HG03558 (cell line): Measurements from ENCODE around the gene SEMA5A.

ENCODE experiments used
- ATAC-seq: cut with Tn5 transposase; IDR thresholded peaks from one replicate; pipeline ENCODE4 v1.9.1; 2021; ENCODE audit warnings: moderate number of reproducible peaks; ENCODE audit not compliant: unreplicated experiment; ENCODE audit errors: extremely low read depth

SEMA5A gene

DNA sequence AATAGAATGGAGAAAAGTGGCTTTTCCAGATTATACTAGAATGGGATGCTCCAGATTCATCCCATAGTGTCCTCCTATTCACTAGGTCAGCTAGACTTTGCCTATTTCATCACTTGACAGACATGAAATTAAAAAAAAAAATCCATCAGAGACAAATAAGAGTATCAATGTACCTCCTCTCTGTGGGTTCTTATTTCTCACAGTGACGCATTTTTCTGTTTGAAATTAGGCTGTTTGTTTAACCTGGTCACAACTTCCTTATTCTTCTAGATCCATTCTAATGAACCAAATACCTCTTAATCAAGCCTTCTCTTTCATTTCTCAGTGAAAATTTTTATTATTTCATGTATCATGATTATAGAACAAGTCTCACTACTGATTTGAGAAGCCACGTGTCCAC, 305.4 kb downstream of the SEMA5A start:
- no peak for ATAC-seq

DNA sequence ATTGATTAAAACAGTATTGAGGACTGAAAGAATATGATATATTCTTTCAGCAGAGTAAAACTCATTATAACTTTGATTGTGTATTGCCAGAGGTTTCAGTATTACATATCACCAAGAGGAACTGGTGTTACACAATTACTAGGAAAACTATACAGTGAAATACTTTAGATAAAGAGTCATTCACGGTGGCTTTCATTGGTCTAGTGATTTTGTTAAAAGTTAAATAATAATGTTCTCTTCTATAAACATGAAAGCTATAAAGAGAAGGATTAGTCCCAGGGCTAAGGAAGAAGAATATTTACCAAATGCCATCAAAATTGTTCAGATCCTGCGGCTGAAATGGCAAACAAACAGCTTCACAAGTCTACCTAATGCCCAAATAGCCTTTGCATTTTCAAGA, 306.2 kb downstream of the SEMA5A start:
- no peak for ATAC-seq

DNA sequence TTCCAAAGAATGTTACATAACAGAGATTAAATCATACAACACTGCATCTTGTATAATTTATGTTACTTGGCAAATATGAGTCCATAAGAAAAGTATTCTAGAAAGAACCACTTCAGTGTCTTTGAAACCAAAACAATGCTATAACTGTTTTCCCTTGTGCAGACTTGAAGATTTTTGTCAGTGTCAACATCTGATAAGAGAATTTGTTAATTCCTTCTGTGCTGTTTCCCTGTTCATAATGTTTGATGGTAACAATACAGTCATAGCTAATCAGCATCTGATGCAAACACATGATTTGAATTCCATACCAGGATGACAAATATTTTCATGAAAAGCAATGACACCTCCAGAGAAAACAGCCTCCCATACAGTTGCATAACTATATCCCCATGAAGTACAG, 306.8 kb downstream of the SEMA5A start:
- ATAC-seq: no peak

DNA sequence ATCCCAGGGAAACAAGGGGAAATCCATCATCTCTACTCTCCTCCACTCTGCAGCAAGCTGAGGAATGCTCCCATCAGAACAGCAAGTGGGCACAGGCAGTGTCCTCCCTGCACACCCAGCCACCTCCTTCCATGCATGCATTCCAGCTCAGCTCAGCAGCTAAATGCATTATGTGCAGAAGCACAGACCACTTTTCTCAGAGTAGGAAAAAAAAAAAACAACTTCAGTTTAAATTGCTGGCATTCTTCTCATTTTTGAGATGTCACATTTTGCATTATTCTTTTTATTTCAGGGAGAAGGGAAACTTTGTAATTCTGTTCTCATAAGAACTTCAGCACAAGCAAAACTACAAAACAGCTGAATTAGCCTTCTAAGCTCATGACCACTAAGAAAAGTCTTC, 312.2 kb downstream of the SEMA5A start:
- ATAC-seq: no peak

DNA sequence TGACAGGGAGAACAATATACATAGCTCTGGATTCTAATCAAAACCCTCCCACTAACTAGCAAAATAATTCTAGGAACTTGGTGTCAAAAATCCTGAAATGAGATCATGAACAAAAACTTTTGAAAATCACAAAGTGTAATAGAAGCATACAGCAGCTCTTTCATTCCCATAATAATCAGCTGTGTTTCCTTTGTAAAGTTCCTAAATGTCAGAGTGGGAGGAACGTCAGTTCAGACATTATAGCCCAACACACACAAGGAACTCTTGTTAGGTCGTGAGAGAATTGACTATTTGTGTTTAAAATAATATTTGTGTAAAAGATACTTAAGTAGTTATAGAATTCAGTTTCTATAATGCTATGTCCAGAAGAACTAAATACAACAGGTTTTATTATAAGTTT, 312.8 kb downstream of the SEMA5A start:
- ATAC-seq: no peak

GRCh38 chr5:9231842-9232241, 314.0 kb downstream of the SEMA5A start:
- no peak for ATAC-seq

GRCh38 chr5:9230355-9230754, 315.5 kb downstream of the SEMA5A start:
- ATAC-seq: no peak

GRCh38 chr5:9226016-9226536, 319.8 kb downstream of the SEMA5A start:
- ATAC-seq: no peak

DNA sequence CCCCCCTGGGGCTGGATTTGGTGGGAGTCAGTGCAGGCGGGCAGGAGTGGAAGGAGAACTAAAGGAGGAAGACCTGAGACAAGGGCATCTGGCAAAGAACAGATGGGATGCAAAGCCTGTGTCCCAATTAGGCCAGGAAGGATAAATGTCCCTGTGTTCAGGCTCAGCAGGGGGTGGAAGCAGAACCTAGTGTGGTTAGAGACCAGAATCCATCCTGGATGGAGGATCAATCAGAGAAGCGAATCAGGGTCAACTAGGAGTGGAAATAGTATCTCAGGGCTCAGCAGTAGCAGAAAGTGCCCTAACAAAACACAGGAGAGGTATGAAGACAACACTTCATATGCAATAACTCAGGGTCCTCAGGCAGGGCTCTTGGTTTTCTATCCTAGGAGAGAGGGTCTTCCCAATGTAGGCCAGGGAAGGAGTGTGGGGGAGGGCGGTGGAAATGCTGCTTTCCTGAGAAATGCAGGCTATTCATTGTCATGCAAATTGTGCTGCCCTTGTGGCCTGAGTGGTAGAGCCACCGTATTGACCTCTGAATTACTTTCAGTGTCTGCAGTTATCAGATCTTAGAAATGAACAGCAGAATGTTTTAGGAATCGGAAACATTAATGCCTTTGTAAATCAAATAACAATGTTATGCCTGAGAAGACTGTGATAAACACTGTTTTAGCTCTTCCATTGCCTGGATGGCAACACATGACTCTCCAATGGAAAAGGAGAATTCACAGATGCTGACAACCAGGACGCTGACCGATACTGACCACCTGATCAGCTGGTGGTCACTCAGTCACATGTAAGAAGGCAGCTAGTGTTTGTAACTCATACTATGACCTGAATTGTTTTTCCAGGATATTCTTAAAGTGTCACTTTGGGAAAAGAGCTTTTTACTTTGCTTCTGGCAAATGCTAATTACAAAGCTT, 323.6 kb downstream of the SEMA5A start:
- ATAC-seq: no peak

DNA sequence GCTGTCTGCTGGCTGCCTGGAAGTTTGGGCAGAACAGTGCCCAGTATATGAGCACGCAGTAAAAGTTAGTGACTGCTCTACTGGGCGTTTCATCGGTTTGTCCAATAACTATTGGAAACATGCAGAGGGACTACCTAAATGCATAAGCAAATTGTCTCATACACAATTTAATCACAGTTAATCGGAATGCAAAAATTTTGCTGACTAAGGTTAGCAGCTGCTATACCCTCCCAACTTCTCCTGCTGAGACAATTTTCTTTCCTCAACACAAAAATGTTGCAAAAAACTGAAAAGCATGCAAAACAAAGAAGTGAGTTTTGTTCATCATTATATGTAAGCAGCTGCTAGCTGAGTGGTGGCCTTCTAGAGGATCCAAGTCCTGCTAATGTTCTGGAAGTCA, 327.5 kb downstream of the SEMA5A start:
- no peak for ATAC-seq

DNA sequence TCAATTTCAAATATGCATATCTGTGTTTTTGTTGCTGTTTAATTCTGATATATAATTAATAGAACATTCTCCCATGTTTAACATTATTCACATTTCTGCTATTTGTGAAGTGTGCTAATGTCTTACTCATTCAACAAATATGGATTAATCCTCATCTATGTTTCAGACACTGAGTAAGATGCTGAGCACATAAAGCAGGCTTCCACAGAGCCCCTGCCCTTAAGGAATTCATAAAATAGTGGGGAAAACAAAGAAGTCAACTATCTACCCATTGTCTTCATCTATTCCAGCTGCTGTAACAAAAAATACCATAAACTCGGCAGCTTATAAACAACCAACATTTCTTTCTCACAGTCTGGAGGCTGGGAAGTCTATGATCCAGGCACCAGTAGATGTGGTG, 333.3 kb downstream of the SEMA5A start:
- no peak for ATAC-seq

- no peak for ATAC-seq
Observed at GRCh38 chr5:9209846-9210492, 335.9 kb downstream of the SEMA5A start.

DNA sequence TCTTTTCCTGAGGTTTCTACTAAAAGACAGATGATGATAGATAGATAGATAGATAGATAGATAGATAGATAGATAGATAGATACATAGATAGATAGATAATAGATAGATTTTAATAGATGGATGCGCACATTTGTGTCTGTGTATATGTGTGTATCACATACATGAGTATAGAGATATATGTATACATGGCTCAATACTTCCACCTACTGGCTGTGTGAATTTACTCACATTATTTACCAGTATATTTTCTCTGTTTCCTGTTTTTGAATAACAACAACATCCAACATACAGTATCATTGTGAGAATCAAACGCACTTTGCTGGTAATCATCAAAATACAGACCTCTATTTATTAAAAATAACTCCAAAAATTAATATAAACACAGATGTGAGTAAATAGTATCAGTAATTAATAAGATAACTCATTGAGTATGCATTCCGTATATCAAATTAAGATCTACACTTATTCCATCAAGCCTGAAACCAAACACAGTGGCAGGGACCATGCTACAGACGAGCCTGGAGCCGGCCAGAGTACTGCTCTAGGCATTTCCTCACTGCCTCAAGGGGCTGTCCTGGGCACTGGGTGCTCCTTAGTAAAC, 338.0 kb downstream of the SEMA5A start:
- no peak for ATAC-seq

DNA sequence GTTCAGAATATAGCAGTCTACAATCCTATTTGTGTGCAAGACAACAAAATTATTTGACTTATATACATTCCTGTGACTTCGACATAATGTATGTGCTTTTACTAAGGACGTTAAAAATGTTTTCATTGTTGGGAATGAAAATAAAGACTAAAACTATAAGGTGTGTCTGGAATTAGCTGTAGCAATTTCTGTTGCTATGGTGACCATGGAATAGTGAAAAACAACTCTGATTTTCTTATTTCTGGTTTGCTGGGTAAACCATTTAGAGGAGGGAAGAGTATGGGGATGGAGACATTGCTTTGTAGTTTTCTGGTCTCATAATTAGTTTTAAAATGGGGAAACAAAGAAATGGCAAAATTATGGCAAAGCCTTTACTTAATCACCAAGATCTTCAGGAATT, 343.2 kb downstream of the SEMA5A start:
- no peak for ATAC-seq

GRCh38 chr5:9201761-9202160, 344.1 kb downstream of the SEMA5A start:
- no peak for ATAC-seq

DNA sequence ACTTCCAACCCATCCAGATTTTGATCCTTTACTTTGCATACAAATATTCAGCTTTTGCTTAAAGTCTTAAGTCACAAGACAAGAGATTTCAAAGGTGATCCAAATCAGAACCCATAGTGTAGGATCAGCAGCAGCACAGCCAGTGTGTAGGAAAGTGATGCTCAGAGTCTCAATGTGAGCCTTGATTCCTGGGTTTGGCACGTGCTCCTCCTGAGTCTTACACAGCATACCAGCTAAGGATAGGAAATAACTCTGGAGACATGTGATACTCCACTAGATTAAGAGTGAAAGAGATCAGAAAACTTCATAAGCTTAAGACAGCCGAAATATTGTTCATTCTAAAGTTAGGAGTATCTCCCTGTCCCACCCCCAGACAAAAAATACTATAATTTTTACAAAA, 344.9 kb downstream of the SEMA5A start:
- ATAC-seq: no peak

DNA sequence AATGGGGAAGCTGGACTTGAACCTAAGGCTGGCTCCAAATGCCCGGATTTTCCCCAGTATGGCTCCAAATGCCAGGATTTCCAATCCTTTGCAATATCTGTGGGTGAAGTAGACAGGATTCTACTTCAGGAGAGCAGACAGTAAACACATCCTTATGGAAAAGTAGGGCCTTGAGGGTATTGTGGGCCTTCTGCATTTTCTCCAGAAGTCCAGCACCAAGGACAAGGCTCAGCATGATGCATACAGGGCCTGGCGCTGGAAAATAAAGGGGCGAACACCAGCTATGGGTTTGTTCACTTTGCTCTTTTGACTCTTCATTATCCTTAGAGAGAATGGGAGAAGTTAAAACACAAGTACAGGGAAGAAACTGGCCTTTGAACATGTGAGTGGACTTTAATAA, 347.5 kb downstream of the SEMA5A start:
- no peak for ATAC-seq

DNA sequence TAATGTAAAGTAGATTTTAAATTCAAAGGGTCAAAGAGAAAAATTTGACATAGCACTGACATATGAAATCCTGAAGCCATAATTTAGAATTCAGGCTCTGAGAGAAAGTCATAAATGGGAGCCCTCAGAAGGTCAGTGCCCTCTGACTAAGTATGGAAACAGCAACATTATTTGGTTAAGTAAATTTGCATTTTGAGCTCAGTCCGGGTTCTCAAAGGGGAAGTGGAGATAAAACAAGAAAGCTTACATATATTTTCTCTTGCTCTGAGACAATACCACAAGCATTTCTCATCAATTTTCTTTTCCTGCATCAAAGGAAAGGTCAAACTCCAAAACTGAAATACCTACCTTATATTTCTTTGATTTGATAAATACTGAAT, 348.0 kb downstream of the SEMA5A start:
- no peak for ATAC-seq

DNA sequence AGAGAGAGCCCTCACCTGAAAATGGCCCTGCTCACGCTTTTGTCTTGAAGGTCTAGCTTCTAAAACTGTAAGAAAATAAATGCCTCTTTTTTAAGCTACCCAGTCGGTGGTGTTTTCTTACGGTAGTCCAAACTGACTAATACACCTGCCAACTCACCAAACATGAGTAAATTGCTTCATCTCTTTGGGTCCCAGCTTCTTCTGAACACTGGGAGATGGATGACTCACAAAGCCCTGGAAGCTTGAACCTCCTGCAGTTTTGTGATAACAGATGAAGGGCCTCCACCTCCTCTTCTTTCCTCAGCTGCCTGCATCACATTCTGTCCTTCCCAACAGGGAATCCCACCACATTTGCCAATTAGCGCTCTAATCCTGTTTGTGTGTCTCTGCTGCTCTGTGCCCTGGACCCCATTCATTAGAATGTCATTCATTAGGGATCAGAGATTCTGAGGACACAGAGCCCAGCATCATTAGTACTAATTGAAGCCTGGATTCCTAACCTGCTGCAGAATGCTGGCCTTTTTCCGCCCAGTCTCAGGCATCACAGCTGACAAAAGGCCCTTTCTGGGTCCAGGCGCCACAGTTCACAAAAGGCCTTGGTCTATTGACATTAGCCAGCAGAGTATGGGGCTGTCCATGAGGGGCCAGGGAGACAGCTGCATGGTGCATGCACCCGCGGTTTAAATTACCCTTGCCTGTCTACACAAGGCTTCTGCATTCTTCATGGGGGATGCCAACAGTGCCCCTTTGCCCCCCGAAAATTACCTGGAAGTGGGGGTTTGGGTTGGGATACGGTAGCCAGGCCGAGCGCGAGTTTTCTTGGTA, 349.3 kb downstream of the SEMA5A start:
- ATAC-seq: no peak

DNA sequence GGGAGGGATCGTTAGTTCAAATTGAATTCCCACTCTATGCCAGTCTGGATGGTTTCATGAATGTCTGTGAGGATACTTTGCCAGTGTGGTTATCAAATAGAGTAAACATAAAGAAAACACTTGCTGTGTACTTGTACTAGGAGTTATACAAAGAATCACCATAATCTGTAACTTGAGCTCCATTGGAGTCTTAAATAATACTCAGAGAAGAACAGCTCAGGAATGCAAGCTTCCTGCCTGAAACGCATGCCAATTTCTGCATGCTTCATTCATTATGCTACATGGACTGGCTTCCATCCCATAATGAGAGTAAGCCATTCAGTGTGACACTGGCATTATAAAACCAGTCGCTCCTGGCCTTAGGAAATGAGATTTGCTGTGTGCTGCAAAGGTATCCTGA, 351.4 kb downstream of the SEMA5A start:
- ATAC-seq: no peak
